GM12874 (cell line): ENCODE results near the gene CAB39.

Experiments used
- CTCF ChIP-seq: IDR thresholded peaks from 2 replicates; pipeline ENCODE4 v1.5.1; 2011; ENCODE audit warnings: low read depth, mild to moderate bottlenecking, control low read depth, low read length, moderate library complexity; ENCODE audit not compliant: insufficient read depth

The CAB39 gene

DNA sequence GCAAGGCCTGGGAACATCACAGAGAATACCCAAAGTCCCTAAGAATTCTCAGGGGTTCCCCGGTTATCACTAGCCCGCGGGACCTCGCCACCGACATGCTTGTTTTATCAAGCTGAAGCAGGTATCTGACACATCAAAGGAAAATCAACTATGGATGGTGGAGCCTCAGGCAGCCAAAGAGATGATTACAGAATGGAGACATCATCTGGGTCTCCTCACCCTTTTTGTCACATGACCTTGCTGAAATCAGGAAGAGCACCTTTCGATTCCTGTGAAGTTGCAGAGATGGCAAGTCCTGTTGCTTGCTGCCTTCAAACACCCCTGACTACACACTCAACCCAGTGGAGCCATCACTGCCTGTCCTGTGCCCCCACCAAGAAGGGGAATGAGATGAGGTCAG is 19.2 kb upstream of the CAB39 start:
- no peak for TF ChIP-seq CTCF

DNA sequence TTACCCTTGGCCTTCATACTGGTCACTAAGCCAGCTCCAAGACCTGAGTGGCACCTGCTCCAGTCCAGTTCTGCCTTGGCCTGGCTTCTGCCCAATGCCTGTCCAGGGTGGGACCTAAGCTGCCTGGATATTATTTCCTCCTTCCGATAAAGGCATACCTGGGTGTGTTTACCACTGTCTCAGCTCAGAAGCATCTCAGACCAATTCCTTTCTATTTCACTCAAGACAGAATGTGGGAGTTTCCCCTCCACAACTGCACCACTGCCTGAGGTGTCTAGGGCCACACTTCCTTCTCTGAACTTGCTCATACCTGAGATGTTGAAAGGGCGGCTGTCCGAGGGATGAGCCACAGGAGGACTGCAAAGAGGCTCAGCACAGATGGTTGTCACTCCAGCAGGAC is 18.4 kb upstream of the CAB39 start:
- no peak for TF ChIP-seq CTCF

GRCh38 chr2:230695551-230695950 is 17.1 kb upstream of the CAB39 start:
- TF ChIP-seq CTCF = no peak

- no peak for TF ChIP-seq CTCF
Observed at GRCh38 chr2:230696670-230697069, 16.0 kb upstream of the CAB39 start.

DNA sequence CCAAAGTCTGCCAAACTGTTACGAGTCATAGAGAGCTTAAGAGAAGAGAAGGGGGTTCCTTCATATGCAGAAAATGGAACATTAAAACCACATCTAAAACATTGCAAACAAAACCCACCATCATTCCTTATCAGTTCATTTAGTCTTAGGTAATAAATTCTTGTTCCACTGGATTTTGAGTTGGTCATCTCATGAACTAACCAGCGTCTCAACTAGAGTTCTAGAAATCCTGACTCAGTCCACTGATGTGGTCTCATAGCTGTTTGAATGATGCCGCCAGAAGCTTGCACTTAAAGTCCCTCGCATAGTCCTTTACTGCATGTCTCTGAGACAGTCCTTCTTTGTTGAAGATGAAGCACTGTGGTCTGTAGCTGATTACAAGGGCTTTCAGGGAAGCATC is 15.0 kb upstream of the CAB39 start:
- TF ChIP-seq CTCF = no peak

- TF ChIP-seq CTCF = no peak
Observed at GRCh38 chr2:230700447-230700846, 12.2 kb upstream of the CAB39 start.

GRCh38 chr2:230701308-230701707 is 11.3 kb upstream of the CAB39 start:
- no peak for TF ChIP-seq CTCF

DNA sequence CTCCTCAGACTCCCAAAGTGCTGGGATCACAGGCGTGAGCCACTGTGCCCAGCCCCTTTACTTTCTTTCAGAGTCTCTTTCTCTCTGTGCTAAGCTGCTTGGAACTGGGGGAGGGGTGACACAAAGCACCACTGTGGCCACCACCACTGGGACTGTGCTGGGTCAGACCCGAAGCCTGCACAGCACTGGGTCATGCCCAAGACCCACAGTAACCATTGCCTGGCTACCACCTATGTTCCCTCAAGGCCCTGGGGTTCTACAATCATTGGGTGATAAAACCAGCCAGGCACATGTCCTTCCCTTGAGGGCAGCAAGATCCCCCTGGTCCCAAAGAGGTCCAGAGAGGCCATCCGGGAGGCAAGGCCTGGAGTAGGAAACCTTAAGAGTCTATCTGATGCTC is 9.1 kb upstream of the CAB39 start:
- no peak for TF ChIP-seq CTCF
